CD4-positive, alpha-beta T cell treated with Interleukin-6 at 100 ng/mL for 8 hours (primary cell): ENCODE measurements around the gene ACSF2.
"Not testable (repeated sequence)": the region's sequence is repeated elsewhere in the genome, so short reads cannot be mapped to it uniquely, and the experiment has no call there.

Experiments
- DNase-seq: peaks from one replicate; pipeline ENCODE4 v3.0.0-alpha.2; 2020; ENCODE audit warnings: mixed read lengths, low spot score

Gene ACSF2

GRCh38 chr17:50464736-50465135, 38.7 kb downstream of the ACSF2 start:
- DNase-seq = no peak

- DNase-seq = no peak
These were observed 39.2 kb downstream of the ACSF2 start for GRCh38 chr17:50465171-50465570.

GRCh38 chr17:50465635-50466034, 39.6 kb downstream of the ACSF2 start:
- no peak for DNase-seq

GRCh38 chr17:50466371-50467113, 40.5 kb downstream of the ACSF2 start:
- no peak for DNase-seq

GRCh38 chr17:50467114-50467854, 41.3 kb downstream of the ACSF2 start:
- no peak for DNase-seq

GRCh38 chr17:50467855-50468303, 41.9 kb downstream of the ACSF2 start:
- no peak for DNase-seq

GRCh38 chr17:50468304-50469207, 42.5 kb downstream of the ACSF2 start, which contains the start of gene CHAD:
CHAD (minus strand) TSS chr17:50468880; CDS start chr17:50468813, 67 bp downstream.
- no peak for DNase-seq

GRCh38 chr17:50469208-50469605, 43.2 kb downstream of the ACSF2 start:
- DNase-seq = no peak

GRCh38 chr17:50469671-50470305, 43.8 kb downstream of the ACSF2 start:
- DNase-seq = no peak

GRCh38 chr17:50470426-50470825, 44.4 kb downstream of the ACSF2 start:
- no peak for DNase-seq

- no peak for DNase-seq
These were observed 45.2 kb downstream of the ACSF2 start for GRCh38 chr17:50471009-50471905.

GRCh38 chr17:50472286-50472685, 46.3 kb downstream of the ACSF2 start:
- no peak for DNase-seq

- not testable (repeated sequence) for DNase-seq
These were observed 46.7 kb downstream of the ACSF2 start for GRCh38 chr17:50472761-50473161.

- DNase-seq = no peak
These were observed 47.9 kb downstream of the ACSF2 start for GRCh38 chr17:50473901-50474300.

GRCh38 chr17:50474523-50474922, 48.5 kb downstream of the ACSF2 start:
- no peak for DNase-seq

GRCh38 chr17:50475362-50475761, 49.3 kb downstream of the ACSF2 start:
- no peak for DNase-seq

GRCh38 chr17:50475775-50476544, 49.9 kb downstream of the ACSF2 start:
- DNase-seq = not testable (repeated sequence)

- no peak for DNase-seq
These were observed 50.7 kb downstream of the ACSF2 start for GRCh38 chr17:50476545-50477315.

GRCh38 chr17:50477976-50478375, 52.0 kb downstream of the ACSF2 start:
- no peak for DNase-seq
